ENCODE results near the gene COX19.

The COX19 gene

GRCh38 chr7:938546-939185 is 36.7 kb downstream of the COX19 start:
- Histone ChIP-seq H3K9me3 (peaks cover 13% of the 10 kb centered on the region; the same call in 1 of the 2 replicates), H3K27me3 (peaks cover 6% of the 10 kb centered on the region; the same call in 1 of the 2 replicates), H3K4me2 (no peak overlapping the region), H3K4me1 (peaks cover 47% of the 10 kb centered on the region), H4K20me1 (peaks cover 58% of the 10 kb centered on the region), H3K4me3 (no peak overlapping the region), H3K36me3 (peaks cover 31% of the 10 kb centered on the region; the same call in 1 of the 2 replicates), H3K9ac (no peak overlapping the region), H3K27ac (no peak overlapping the region)
- no peak for TF ChIP-seq Cebpa-rat (IDR thresholded peaks at IDR 0.05)

- no peak overlapping the region for H3K27ac ChIP-seq
Measured at GRCh38 chr7:937856-938484, 37.4 kb downstream of the COX19 start.

GRCh38 chr7:936386-937054 is 38.8 kb downstream of the COX19 start:
- Histone ChIP-seq H3K36me3 (peaks cover 38% of the 10 kb centered on the region; the same call in 1 of the 2 replicates), H3K4me1 (peaks cover 63% of the 10 kb centered on the region), H3K4me2 (peak overlapping the region; percentile 77), H3K4me3 (no peak overlapping the region), H4K20me1 (peaks cover 51% of the 10 kb centered on the region), H3K9me3 (peaks cover 13% of the 10 kb centered on the region; the same call in 1 of the 2 replicates), H3K9ac (no peak overlapping the region), H3K27ac (peak overlapping the region; percentile 50), H3K27me3 (no peaks in the 10 kb centered on the region; the same call in 1 of the 2 replicates)
- TF ChIP-seq Cebpa-rat (IDR thresholded peaks at IDR 0.05): no peak

More at GRCh38 chr7:937856-938484, 37.4 kb downstream of the COX19 start:
- Histone ChIP-seq H3K9ac (no peak overlapping the region), H3K27me3 (peaks cover 5% of the 10 kb centered on the region; the same call in 1 of the 2 replicates), H3K4me2 (no peak overlapping the region), H3K9me3 (peaks cover 13% of the 10 kb centered on the region; the same call in 1 of the 2 replicates), H3K4me3 (no peak overlapping the region), H4K20me1 (peaks cover 58% of the 10 kb centered on the region), H3K36me3 (peaks cover 31% of the 10 kb centered on the region; the same call in 1 of the 2 replicates), H3K4me1 (peaks cover 49% of the 10 kb centered on the region)
- no peak for TF ChIP-seq Cebpa-rat (IDR thresholded peaks at IDR 0.05)

DNA sequence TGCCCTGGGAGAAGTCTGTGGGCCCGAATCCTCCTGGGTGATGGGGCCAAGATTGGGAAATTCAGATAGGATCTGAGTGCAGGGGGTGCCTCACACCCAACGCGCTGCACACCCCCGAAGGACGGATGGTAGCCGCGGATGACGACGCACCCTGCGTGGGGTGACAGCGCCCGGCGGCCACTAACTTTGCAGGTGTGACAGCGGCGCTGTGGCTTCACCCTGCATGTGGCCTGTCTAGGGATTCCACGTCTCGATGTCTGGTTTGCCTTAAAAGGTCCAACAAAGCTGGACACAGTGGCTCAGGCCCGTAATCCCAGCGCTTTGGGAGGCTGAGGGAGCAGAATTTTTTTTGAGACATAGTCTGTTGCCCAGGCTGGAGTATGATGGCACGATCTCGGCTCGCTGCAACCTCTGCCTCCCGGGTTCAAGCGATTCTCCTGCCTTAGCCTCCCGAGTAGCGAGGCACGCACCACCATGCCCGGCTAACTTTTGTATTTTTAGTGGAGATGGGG is 39.4 kb downstream of the COX19 start:
- no peak overlapping the region for H3K9ac ChIP-seq
- no peak for TF ChIP-seq Cebpa-rat (IDR thresholded peaks at IDR 0.05)
- H3K9me3 ChIP-seq: peaks cover 13% of the 10 kb centered on the region; the same call in 1 of the 2 replicates
- peaks cover 45% of the 10 kb centered on the region for H4K20me1 ChIP-seq
- H3K27ac ChIP-seq: peak overlapping the region; percentile 50; the same call in 1 of the 2 replicates
- no peaks in the 10 kb centered on the region for H3K27me3 ChIP-seq
- peak overlapping the region; percentile 77 for H3K4me2 ChIP-seq
- no peak overlapping the region for H3K4me3 ChIP-seq
- H3K36me3 ChIP-seq: peaks cover 38% of the 10 kb centered on the region; the same call in 1 of the 2 replicates
- H3K4me1 ChIP-seq: peaks cover 66% of the 10 kb centered on the region

- no peaks in the 10 kb centered on the region for H3K27me3 ChIP-seq
- H3K4me1 ChIP-seq: peaks cover 65% of the 10 kb centered on the region
- peaks cover 6% of the 10 kb centered on the region; the same call in 1 of the 2 replicates for H3K9me3 ChIP-seq
- no peak overlapping the region for H3K4me3 ChIP-seq
- peaks cover 36% of the 10 kb centered on the region; the same call in 1 of the 2 replicates for H3K36me3 ChIP-seq
- peak overlapping the region; percentile 77 for H3K4me2 ChIP-seq
- no peak overlapping the region for H3K27ac ChIP-seq
- no peak for TF ChIP-seq Cebpa-rat (IDR thresholded peaks at IDR 0.05)
- peaks cover 39% of the 10 kb centered on the region for H4K20me1 ChIP-seq
- no peak overlapping the region for H3K9ac ChIP-seq
Measured at GRCh38 chr7:935164-935873, 40.0 kb downstream of the COX19 start.

GRCh38 chr7:934469-935163 is 40.7 kb downstream of the COX19 start:
- Histone ChIP-seq H3K4me1 (peaks cover 72% of the 10 kb centered on the region), H3K4me3 (no peak overlapping the region), H3K4me2 (peak overlapping the region; percentile 77), H3K27me3 (no peaks in the 10 kb centered on the region), H3K36me3 (peaks cover 29% of the 10 kb centered on the region; the same call in 1 of the 2 replicates), H4K20me1 (peaks cover 34% of the 10 kb centered on the region), H3K9ac (no peak overlapping the region), H3K27ac (0 out of 2 replicates have a peak overlapping the region, but pooled peaks have one; percentile 38), H3K9me3 (no peaks in the 10 kb centered on the region)
- no peak for TF ChIP-seq Cebpa-rat (IDR thresholded peaks at IDR 0.05)

- no peak overlapping the region for H3K4me3 ChIP-seq
- H3K36me3 ChIP-seq: peaks cover 18% of the 10 kb centered on the region; the same call in 1 of the 2 replicates
- peaks cover 21% of the 10 kb centered on the region; the same call in 1 of the 2 replicates for H4K20me1 ChIP-seq
- peak overlapping the region; percentile 63 for H3K4me2 ChIP-seq
- H3K4me1 ChIP-seq: peaks cover 88% of the 10 kb centered on the region
- no peaks in the 10 kb centered on the region for H3K9me3 ChIP-seq
- H3K27ac ChIP-seq: no peak overlapping the region
- TF ChIP-seq Cebpa-rat (IDR thresholded peaks at IDR 0.05): no peak
- no peak overlapping the region for H3K9ac ChIP-seq
- no peaks in the 10 kb centered on the region for H3K27me3 ChIP-seq
Measured at GRCh38 chr7:932651-932975, 42.7 kb downstream of the COX19 start.

DNA sequence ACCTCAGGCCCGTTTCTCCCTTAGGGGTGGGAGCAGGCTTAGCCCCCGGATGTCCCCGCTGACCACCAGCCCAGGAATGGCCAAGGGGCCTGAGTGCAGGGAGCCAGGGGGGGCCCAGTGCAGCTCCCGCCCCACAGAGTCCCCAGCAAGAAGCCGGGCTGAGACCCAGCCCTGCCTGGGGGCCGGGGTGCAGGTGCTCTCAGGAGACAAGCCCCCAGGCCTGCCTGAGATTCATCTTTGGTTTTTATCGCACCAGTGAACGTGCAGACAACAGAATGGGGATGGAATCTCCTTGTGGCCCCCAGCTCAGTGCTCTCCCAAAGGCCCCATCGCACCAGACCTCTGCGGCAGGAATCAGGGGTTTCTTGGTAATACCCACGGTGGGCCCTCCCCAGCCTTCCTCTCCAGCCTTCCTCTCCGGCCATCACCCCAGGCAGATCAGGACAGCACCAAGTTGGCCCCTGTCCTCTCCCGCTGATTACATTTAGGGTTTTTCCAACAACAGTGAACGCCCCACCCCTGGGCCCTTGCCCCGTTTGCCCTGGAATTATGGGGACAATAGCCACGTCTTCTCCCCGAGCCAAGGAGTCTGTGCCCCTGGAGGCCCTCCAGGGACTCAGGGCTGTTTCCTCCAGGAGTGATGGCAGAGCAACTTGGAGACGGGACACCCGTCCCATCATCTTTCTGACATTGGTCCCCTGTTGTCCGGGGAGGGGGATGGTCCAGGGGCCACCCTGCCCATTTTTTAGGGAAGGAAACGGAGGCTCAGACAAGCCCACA is 43.3 kb downstream of the COX19 start:
- H3K27me3 ChIP-seq: no peaks in the 10 kb centered on the region
- peaks cover 88% of the 10 kb centered on the region for H3K4me1 ChIP-seq
- H3K4me2 ChIP-seq: peak overlapping the region; percentile 63
- H3K9me3 ChIP-seq: no peaks in the 10 kb centered on the region
- H3K36me3 ChIP-seq: peaks cover 18% of the 10 kb centered on the region; the same call in 1 of the 2 replicates
- H4K20me1 ChIP-seq: peaks cover 20% of the 10 kb centered on the region; the same call in 1 of the 2 replicates
- H3K27ac ChIP-seq: peak overlapping the region; percentile 56; the same call in 1 of the 2 replicates
- no peak overlapping the region for H3K4me3 ChIP-seq
- no peak overlapping the region for H3K9ac ChIP-seq
- TF ChIP-seq Cebpa-rat (IDR thresholded peaks at IDR 0.05): no peak

All from BLaER1 (cell line).